Right kidney (tissue), 1 donor: ENCODE measurements around the gene ABCA3.

Experiments
- DNase-seq: peaks from one replicate; pipeline ENCODE4 v3.0.0-alpha.2; 2016

ABCA3 gene

DNA sequence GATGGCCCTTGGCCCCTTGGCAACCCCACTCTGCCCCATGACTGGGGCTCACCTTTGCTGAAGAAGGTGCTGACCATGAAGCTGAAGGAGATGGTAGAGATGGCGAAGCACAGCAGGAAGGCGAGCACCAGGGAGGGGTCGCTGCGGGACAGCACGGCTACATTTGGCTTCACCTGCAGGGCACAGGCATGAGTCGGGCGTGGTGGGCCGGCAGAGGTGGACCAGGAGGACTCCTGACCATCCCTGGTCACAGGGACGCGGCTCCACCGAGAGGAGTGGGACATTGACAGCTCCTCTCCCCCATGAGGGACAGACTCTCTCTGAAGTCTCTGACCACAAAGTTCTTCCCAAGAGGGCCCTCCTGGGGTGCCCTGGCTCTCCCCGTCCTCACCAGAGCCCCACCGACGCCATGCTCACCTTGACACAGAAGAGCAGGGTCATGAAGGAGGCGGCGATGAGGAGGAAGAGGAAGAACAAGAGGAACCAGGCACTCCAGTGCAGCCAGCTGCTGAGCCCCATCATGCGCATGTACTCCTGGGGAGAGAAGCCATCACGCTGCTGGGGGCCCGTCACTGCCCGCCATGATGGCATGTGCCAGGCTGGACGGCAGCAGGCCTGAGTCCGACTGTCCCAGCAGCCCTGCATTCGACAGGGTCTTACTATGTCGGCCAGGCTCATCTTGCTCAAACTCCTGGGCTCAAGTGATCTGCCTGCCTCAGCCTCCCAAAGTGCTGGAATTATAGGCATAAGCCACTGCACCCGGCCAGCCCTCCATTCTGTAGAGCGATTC, 23.1 kb downstream of the ABCA3 start:
- no peak for DNase-seq

DNA sequence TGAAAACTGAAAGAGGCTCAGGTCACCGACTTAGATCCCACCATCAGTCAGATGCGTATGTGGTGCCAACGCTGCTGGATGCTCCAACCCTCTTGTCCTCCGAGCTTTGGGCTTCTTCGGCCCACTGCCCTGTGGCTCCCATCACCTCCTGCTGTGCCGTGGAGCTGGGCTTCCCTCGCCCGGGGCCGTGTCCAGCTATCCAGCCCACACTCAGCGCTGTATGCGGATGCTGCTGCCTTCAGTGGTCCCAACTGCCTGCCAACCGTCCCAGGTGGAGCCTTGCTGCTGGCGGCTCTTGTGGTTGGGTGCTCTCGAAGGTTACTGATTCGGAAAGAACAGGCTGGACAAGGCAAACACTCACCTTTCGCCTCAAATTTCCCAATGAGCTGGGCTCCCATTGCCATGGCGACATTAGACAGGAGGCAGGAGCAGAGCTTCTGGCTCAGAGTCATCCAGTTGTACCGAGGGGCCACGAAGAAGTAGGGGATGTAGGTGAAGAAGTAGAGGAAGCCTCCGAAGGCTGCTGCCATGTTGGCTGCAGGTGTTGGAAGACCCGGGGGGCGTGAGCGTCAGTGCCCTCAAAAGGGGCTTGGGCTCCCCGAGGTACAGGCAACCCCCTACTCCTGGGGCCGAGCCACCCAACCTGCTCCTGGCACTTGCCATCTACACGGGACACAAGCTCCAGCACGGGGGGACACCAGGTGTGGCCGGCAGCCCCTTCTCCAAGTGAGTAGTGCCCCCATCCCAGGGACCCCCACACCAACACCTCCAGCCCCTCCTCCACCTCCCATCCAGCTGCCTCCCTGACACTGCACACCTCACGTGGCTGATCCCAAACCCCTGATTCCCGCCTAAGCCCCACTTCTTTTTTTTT, 32.2 kb downstream of the ABCA3 start:
- no peak for DNase-seq

DNA sequence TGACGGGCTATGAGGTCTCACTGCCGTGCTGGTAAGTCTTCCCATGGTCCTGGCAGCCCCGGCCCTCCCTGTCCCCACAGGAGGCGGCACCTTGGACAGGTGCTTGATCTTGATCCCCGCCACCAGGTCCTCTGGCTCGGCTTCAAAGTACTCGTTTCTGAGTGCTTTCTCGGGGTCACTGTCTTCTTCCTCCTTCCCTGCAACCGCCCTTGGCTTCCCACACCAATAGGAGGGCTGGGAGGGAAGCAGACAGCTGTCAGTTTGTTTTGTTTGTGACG, 40.7 kb downstream of the ABCA3 start:
- DNase-seq = no peak

DNA sequence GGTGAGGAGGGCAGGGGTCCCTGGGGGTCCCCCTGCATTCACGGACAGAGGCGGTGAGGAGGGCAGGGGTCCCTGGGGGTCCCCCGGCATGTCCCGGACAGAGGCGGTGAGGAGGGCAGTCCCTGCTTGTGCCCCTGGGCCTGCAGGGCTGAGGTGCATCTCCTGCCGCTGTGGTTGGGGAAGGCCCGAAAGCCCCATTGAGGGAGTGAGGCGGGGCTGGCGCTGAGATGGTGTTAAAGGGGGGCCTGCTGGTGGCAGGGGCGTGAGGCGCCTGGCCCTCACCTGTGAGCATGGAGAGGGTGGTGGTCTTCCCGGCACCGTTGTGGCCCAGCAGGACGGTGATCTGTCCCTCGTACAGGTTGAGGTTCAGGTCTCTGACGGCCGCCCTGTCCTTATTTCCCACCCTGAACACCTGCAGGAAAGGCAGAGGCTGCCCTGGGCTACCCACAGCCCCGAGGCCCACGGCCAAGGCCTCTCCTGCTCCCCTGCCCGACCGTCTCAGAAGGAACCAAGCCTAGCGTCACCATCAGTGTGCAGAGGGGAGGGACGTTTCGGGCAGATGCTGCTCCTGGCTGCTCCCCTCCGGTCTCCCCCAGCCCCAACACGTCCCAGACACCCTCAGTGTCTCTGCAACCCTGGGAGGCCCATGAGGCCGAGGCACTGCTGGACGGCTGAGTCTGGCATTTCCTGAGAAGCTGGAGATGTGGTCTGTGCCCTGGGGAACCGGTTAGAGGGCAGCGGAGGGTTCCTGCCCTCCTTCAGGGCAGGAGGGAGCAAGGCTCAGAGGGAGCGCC, 41.2 kb downstream of the ABCA3 start:
- DNase-seq = no peak

DNA sequence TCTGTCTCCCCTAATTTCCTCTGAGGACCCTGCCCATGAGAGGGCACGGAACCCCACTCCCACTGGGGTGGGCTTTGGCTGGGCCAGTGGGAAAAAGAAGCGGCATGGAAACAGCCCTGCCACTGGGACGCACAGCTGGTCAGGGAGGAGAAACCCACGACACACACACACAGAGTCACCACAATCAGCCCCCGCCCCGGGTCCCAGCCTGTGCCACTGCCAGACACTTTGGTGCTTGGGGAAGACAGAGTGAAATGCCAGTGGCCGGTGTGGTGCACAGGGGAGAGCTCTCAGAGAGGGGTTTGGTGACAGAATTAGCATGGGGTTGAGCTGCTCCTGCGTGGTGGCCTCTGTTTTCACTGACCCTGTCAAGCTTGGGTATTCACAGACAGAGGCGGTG, 41.9 kb downstream of the ABCA3 start:
- DNase-seq = no peak

DNA sequence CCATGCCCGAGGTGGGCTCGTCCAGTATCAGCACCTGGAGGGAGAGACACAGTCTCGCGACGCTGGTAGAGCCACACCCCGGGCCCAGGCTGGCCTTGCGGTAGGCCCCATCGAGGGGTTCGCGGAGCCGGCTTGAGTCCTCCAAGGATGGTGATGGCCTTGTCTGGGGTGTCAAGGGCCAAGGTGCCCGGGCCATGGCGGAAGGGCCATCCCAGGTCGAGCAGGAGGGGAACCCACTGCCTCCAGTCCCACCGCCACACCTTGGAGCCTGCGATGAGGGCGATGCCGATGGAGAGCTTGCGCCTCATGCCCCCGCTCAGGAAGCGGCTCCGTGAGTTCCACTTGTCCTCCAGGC, 43.0 kb downstream of the ABCA3 start:
- DNase-seq = no peak

DNA sequence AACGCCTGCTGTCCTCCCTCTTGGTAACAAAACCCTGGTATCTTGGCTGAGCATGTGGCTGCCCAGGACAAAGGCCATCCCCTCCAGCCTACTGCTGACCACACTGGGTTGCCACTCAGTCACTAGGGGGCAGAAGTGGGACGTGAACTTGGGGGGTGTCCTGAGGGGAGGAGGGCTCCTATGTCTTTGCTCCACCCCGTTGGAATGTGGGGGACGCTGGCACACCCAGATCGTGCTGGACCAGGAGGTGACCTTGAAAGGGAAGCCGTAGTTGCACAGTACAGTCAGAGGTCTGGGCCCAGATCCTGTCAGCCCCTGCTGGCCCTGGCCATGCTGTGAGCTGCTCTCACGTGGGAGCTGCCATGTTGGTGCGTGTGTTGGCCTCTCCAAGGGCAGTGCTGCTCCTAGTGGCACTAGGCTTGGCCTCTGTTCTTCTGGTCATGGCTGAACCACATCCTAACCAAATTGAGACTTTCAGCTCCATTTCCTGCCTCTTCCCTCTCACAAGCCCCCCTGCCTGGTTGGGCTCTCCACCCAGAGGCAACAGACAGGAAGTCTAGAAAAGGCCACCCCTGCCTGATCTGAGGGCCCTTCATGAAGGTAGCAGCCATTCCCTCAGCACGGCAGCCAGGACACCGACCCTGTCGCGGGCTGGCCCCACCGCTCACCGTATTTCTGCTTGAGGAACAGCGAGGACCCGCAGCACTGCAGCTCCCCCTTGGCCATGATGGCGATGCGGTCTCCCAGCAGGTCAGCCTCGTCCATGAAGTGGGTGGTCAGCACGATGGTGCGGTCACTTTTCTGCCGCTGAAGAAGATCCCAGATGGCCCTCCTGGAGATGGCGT, 43.6 kb downstream of the ABCA3 start:
- no peak for DNase-seq

DNA sequence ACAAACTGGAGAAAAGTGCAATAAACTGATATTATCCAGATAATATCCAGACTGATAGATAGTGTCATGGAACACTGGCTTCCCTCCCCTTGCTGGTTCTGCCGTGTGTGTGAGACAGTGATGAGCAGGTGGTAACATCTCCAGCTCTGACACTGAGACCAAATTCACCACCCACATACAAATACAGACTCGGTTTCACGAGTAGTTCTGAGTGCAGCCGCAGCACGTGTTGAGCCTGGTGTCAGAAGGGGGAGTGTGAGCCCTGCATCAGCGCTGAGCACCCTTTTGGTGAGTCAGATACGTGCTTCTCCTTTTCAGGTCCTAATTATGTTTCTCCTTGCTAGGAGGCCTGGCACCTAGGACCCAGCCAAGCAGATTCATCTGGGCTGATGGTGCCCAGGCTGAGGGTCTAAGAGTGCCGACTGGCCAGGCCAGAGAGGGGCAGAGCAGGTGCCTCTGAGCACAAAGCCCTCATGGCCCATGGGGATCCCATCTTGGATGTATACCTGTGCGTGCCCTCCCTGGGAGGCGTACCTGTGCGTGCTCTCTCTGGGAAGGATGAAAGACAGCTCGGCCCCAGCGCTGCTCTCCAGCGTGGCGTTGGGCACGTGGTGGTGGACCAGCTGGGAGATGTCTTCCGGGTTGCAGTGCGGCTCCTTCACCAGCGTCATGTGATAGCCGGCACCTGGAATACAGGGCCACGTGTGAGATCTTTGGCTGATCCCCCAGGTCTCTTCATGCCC, 45.3 kb downstream of the ABCA3 start:
- no peak for DNase-seq

DNA sequence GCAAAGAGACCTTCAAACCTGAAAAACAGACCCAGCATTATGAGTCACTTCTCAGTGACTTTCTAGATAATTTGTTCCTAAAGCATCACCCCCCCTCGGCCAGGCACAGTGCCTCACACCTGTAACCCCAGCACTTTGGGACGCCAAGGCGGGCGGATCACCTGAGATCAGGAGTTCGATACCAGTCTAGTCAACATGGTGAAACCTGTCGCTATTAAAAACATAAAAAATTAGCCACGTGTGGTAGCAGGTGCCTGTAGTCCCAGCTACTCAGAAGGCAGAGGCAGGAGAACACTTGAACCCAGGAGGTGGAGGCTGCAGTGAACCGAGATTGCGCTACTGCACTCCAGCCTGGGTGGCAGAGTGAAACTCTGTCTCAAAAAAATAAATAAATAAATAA, 48.3 kb downstream of the ABCA3 start:
- DNase-seq = no peak

DNA sequence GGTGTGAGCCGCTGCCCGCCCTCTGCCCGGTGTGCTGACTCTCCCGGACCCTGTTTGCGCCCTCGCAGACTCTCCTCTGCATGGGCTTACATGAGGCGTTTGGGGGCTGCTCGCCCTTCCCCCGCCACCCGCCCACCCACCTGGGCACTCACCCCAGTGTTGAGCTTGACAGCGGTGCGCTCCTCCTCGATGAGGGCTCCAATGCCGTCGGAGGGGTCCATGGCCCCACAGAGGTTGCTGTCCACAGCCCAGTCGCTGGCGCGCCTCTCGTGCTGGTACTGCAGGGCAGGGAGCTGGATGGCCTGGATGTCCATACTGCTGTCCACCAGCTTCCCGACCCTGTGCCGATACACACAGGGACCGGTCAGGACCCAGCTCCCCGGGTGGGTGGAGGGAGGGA, 51.2 kb downstream of the ABCA3 start:
- DNase-seq = no peak

DNA sequence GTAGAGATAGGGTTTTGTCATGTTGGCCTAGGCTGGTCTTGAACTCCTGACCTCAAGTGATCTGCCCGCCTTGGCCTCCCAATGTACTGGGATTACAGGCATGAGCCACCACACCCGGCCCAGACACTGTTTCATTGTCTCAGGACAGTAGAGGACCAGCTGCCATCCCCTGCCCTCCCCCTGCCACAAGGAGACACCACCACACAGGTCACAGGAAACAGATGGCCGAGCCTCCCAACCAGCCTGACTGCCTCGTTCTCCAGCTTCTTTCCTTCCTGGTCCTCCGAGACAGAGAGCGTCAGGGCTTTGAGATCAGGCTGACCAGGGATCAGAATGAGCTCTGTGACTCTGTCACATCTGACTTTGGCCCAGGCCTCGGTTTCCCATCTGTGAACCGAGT, 51.8 kb downstream of the ABCA3 start:
- DNase-seq = no peak

DNA sequence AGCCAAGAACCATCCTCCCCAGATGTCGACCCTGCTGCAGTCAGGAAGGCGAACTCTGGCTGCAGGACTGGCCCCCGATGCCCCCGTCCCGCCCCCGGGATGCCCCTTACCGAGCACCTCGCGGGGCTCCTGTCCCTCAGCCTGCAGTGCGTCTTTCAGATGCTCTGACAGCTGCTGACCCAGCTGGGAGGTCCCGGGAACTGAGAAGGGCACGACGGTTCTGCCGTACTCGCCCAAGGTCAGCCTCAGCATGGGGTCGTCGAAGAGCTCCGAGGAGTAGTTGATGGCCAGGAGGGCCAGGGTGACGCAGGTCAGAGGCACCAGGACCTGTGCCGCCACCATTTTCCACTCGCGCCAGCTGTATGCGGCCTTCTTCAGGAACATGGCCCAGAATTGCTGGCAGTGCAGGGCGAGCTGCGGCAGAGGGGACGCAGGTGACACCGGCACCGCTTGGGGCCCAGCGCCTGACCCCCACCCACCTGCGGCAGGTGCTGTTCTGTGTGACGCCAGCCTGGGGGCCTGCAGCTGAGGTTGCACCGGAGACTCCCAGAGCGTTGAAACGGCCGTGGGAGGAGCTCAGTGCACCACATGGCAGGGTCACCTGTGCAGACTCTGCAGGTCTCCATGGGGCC, 52.5 kb downstream of the ABCA3 start:
- no peak for DNase-seq

DNA sequence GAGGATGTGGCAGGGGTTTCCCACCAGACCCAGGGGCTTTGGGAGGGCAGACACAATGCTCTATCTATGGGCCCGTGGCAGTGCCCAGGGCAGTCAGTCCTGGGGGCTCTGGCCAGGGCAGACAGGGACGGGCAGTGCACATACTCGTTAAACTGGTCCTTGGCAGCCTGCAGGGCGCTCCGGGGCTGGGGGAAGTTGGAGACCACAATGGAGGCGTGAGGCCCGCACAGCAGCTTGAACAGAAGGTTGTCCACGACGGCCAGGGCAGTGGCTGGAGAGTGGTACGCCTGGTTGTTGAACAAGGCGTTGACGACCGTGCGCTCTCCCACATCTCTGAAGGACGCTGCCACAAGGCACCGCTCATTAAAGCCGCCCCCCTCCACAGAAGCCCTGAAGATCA, 54.0 kb downstream of the ABCA3 start:
- no peak for DNase-seq

DNA sequence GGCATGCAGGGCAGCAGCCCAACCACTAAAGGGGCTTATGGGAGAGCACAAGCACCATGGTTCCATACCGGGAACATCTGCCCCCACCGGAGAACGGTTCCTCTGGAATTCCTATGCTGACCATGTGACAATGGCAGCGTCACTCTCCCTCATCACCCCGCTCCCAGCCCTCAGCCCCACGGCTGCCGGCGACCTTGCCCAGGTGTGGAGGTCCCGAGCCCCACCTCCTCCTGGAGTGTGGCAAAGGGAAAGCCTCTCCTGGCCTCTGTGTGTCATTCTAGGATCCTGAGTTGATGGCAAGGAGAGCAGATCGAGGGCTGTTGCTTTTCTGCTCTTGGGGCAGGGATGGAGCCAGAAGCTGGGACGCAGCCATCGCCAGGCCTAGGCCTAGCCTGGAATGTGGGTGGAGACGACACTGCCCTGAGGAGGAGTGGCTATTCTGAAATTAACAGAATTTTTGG, 54.8 kb downstream of the ABCA3 start:
- DNase-seq = no peak

DNA sequence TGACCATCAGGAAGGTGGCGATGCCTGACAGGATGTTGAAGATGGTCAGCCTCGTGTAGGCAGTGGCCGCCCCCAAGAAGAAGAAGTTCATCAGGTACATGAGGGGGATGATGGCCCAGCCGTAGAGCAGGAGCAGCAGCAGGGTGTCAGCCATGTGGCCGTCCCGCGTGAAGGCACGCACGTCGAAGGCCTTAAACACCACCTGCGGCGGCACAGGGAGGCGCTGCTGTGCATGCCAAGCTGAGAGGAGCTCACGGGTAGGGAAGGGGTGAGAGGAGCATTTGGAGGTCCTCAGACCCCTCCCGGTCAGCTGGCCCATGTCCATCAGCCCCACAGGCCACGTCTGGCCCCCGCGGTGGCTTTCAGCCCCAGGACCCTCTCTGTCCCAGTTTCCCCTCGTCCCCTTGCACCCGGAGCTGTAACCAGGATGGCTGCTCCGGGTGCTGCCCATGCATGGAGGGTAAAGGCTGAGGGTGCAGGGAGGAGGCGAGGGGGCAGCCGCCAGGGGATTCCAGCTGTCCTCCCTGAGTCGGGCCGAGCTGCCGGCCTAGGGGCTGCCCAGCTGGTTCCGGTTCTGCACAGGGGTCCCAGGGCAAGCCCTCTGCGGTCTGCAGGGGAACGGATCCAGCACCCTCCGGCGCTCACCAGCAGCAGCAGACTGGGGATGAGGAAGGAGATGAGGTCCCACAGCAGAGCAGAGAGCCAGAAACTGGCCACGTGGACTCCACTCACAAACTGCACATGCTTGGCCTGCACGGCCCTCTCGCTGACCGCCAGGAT, 55.5 kb downstream of the ABCA3 start:
- DNase-seq = no peak

DNA sequence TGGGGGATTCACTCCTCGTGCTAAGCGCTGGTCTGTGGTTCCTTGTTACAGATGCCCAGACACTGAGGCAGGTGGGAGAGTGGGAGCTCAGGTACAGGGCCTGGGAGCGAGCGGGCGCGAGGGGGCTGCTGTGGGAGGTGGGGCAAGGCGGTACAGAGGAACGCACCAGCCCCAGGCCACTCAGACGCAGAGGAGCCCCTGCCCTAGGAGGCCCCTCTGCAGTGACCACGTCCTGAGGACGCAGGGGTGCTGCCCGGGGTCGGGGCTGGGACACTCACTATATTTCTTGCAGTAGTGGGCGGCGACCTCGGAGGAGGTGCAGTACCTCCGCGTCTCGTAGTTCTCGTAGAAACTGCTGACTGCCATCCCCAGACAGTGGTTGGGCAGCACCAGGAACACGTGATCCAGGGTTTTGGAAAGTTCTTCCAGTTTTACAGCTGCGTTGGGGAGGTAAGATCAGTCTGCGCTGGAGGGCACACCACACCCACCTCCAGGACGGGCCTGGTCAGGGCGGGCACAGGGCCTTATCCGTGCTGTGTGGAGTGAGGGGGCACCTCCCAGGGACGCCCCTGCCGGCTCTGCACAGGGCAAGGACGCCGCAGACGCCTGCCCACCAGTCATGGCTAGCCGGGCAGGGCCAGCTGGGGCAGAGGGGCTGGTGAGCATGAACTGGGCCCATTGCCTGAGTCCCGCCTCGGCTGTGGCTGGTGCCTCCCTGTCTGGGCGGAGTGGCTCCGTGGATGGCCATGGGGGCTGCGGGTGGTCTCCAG, 56.3 kb downstream of the ABCA3 start:
- DNase-seq = no peak

DNA sequence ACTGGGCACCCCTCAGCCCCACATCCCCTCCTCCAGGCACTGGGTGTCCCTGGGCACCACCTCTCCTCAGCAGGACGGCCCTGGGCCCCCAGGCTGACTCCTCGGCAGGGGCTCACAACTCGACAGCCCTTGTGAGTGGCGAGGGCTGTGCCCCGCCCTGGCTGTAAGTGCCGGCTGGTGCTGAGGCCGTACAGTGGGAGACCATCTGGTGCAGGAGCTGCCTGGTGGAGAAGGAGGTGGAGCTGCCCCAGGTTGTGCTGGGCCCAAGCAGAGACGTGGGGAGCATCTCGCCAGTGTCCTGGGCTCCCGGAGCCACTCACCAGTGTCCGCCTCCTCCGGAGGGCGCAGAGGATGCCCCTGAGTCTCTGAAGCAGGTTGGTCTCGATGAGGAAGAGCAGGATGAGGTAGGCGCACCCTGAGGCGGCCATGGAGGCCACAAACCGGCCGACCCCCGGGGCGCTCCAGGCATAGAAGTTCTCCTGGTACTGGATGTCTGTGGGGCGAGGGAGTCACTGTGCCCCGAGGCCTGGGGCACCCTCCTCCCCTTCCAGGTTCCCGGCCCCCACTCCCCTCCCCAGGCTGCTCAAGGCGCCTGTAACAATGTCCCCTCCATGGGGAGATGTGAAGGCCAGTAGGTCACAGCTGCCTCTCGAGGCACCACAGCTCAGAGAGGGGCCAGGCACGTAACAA, 57.5 kb downstream of the ABCA3 start:
- DNase-seq = no peak

DNA sequence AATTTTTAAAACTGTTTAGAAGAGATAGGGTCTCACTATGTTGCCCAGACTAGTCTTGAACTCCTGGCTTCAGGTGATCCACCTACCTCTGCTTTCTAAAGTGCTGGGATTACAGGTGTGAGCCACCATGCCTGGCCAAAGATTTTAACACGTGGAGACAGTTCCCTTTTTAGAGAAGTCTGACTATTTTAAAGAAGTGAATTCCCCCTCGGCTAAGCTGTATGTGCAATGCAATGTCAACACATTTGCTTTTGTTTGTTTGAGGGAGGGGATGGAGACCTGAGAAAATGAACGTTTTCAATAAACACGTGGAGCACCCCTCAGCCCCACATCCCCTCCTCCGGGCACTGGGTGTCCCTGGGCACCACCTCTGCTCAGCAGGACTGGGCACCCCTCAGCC, 58.3 kb downstream of the ABCA3 start:
- no peak for DNase-seq
